HepG2 (cell line): Measurements from ENCODE around the gene TLN1. TPM values are rescaled to one million over a fixed set of nuclear protein-coding genes. Genes with fewer than 3 reads are reported as not detected.
A peak's percentile ranks its signal among the peaks of the same experiment; 100 is the strongest.

ENCODE experiments used
- GZF1 ChIP-seq: sonication (generic); formaldehyde crosslinking; IDR thresholded peaks from 2 replicates; pipeline ENCODE4 v1.5.1; 2020; ENCODE audit warnings: mild to moderate bottlenecking, missing genetic modification reagents
- HDAC6 ChIP-seq: fragments of 200-600 bp; sonication (generic); IDR thresholded peaks from 2 replicates; pipeline ENCODE4 v1.7.0; 2017; ENCODE audit warnings: mild to moderate bottlenecking, antibody characterized with exemption, low read length, low read depth
- LCORL ChIP-seq, 2 experiments: fragments of 450-650 bp in 1 of 2; sonication (generic) in 1 of 2; formaldehyde crosslinking in 1 of 2; IDR thresholded peaks; 2 replicates each; pipeline versions ENCODE4 v1.5.0 to v1.6.1; 2017 to 2020; ENCODE audit warnings: antibody characterized with exemption in 1 of 2, missing genetic modification reagents in 1 of 2
- MEF2D ChIP-seq: sonication (generic); formaldehyde crosslinking; IDR thresholded peaks from 2 replicates; pipeline ENCODE4 v1.5.1; 2020; ENCODE audit warnings: mild to moderate bottlenecking, missing genetic modification reagents
- MIER2 ChIP-seq: IDR thresholded peaks from 2 replicates; pipeline ENCODE4 v1.6.1; 2016; ENCODE audit warnings: missing biosample characterization, missing genetic modification reagents
- RNF2 ChIP-seq: fragments of 450-650 bp; conservative IDR thresholded peaks from 2 replicates; pipeline ENCODE4 v1.6.1; 2016; ENCODE audit warnings: low read depth
- TFAP4 ChIP-seq: sonication (generic); IDR thresholded peaks from 2 replicates; pipeline ENCODE4 v1.6.1; 2016; ENCODE audit warnings: low read depth, borderline replicate concordance
- TFDP2 ChIP-seq: sonication (generic); formaldehyde crosslinking; IDR thresholded peaks from 2 replicates; pipeline ENCODE4 v1.4.0; 2020; ENCODE audit warnings: missing genetic modification reagents
- XRCC5 ChIP-seq: fragments of 200-400 bp; formaldehyde crosslinking; optimal IDR thresholded peaks from 2 replicates; pipeline ENCODE3; 2017; ENCODE audit warnings: mild to moderate bottlenecking, low read length
- ZBTB33 ChIP-seq: sonication (generic); formaldehyde crosslinking; IDR thresholded peaks from 2 replicates; pipeline ENCODE4 v1.4.0; 2020; ENCODE audit warnings: missing genetic modification reagents
- ZBTB37 ChIP-seq: sonication (generic); formaldehyde crosslinking; IDR thresholded peaks from 2 replicates; pipeline ENCODE4 v1.4.0; 2020; ENCODE audit warnings: mild to moderate bottlenecking, missing genetic modification reagents
- ZFP91 ChIP-seq: sonication (generic); formaldehyde crosslinking; IDR thresholded peaks from 2 replicates; pipeline ENCODE4 v1.9.0; 2022; ENCODE audit warnings: missing genetic modification reagents, mild to moderate bottlenecking, borderline replicate concordance
- ZKSCAN1 ChIP-seq: fragments of 150-350 bp; IDR thresholded peaks from 2 replicates; pipeline ENCODE4 v1.6.1; 2014; ENCODE audit warnings: low read length
- ZNF253 ChIP-seq: sonication (generic); formaldehyde crosslinking; IDR thresholded peaks from 2 replicates; pipeline ENCODE4 v1.8.0; 2022; ENCODE audit warnings: mild to moderate bottlenecking, missing genetic modification reagents, borderline replicate concordance
- ZNF280B ChIP-seq: sonication (generic); formaldehyde crosslinking; IDR thresholded peaks from 2 replicates; pipeline ENCODE4 v1.5.0; 2020; ENCODE audit warnings: missing genetic modification reagents, mild to moderate bottlenecking, borderline replicate concordance
- ZNF446 ChIP-seq: sonication (generic); formaldehyde crosslinking; IDR thresholded peaks from 2 replicates; pipeline ENCODE4 v1.5.0; 2020; ENCODE audit warnings: mild to moderate bottlenecking, missing genetic modification reagents
- ZNF598 ChIP-seq: sonication (generic); formaldehyde crosslinking; IDR thresholded peaks from 2 replicates; pipeline ENCODE4 v1.5.1; 2020; ENCODE audit warnings: mild to moderate bottlenecking, missing genetic modification reagents, borderline replicate concordance
- ZNF619 ChIP-seq: sonication (generic); formaldehyde crosslinking; IDR thresholded peaks from 2 replicates; pipeline ENCODE4 v1.4.0; 2020; ENCODE audit warnings: mild to moderate bottlenecking, missing genetic modification reagents
- ZNF784 ChIP-seq: sonication (generic); formaldehyde crosslinking; IDR thresholded peaks from 2 replicates; pipeline ENCODE4 v1.5.1; 2020; ENCODE audit warnings: missing genetic modification reagents, mild to moderate bottlenecking, borderline replicate concordance
- polyA plus RNA-seq, 8 experiments: library from polyadenylated mRNA; depleted of rRNA in 3 of 8; stranded (reverse) in 7 of 8; unstranded in 1 of 8; fragments of >200 nt; fragmentation: Illumina TruSeq in 4 of 8; extraction: Trizol in 4 of 8; gene quantifications; 2 replicates each; pipeline versions ENCODE4 v1.2.1 to v1.2.3, GENCODE V29; 2011 to 2016; ENCODE audit warnings: low read depth in 4 of 8, missing spikeins in 1 of 8, mixed read lengths in 1 of 8; ENCODE audit not compliant: insufficient read depth in 1 of 8
- total RNA-seq, 5 experiments: library from RNA; depleted of rRNA; stranded (reverse); fragments of >200 nt; fragmentation: Illumina TruSeq; extraction: Trizol; gene quantifications; 2 replicates each; pipeline ENCODE4 v1.2.3, GENCODE V29; 2016; ENCODE audit warnings: low read depth in 1 of 5

Gene TLN1
- total and polyA plus RNA-seq, 2 of the 13 experiments (the other 11 are each of a cell fraction or from before 2014, with no cell fraction given): 35.2 to 51.8 TPM

GRCh38 chr9:35657546-35658136, 74.4 kb downstream of the TLN1 start, which contains the start of gene RMRP (continued):
- TF ChIP-seq ZNF253 (CRISPR knock-in tag) (no peak), ZKSCAN1 (peak; percentile 9; the same call in 1 of the 2 replicates), RNF2 (no peak; the same call in none of the 2 replicates), ZFP91 (CRISPR knock-in tag) (peak; percentile 94), ZNF598 (peak; percentile 35; the same call in 1 of the 2 replicates), TFDP2 (CRISPR knock-in tag) (peak; percentile 97), ZNF446 (CRISPR knock-in tag) (no peak), LCORL (IDR thresholded peaks at IDR 0.05) (no peak), LCORL (CRISPR knock-in tag; IDR thresholded peaks at IDR 0.05) (peak; percentile 91), MIER2 (CRISPR knock-in tag) (peak; percentile 72; the same call in 1 of the 2 replicates), HDAC6 (no peak), XRCC5 (peak; percentile 59), GZF1 (CRISPR knock-in tag) (peak; percentile 72; the same call in 1 of the 2 replicates), ZNF619 (CRISPR knock-in tag) (peak; percentile 69; the same call in 1 of the 2 replicates), ZBTB37 (CRISPR knock-in tag) (no peak), TFAP4 (peak; percentile 61), ZNF280B (CRISPR knock-in tag) (peak; percentile 64), MEF2D (peak; percentile 97), ZBTB33 (CRISPR knock-in tag) (peak; percentile 74), ZNF784 (CRISPR knock-in tag) (peak; percentile 53; the same call in 1 of the 2 replicates)
